ENCODE results near the gene SLC39A13. TPM values are rescaled to one million over a fixed set of nuclear protein-coding genes. Genes with fewer than 3 reads are reported as not detected.

SLC39A13 gene
- total and polyA plus RNA-seq, 2 of the 13 experiments (the other 11 are each of a cell fraction or from before 2014, with no cell fraction given), result 15.3 to 30.5 TPM

DNA sequence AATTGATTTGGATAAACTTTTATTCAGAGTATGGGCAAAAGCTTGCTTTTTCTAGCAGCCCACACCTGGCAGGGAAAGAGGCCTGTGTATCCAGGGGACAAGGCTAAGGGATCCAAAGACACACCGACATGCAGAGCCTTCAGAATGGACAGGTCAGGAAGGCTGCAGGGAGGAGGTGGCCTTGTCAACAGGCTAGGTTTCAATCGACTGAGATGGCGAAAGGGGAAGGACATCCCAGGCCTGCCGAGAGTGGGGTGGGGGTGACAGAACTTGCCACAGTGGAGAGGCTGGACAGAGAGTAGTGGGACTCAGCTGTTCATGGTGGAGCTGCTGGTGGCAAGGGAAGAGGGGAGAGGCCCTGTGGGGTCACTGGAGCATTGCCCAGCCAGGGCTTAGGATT is 5.3 kb upstream of the SLC39A13 start:
- H3K79me2 ChIP-seq (ENCODE audit: insufficient read depth, low read length), result no peaks in the 10 kb centered on the region
- H3K27ac ChIP-seq (ENCODE audit: extremely low read length, insufficient read depth, low read length), result no peak overlapping the region
- H3K27me3 ChIP-seq (ENCODE audit: control insufficient read depth in 1 of 2, insufficient read depth in 2 of 2, low read length in 2 of 2), result peaks cover 0 to 6% of the 10 kb centered on the region in 2 experiments; a peak in 1 of 5 replicates
- WGBS (ENCODE audit: low lambda C conversion rate), result 10% methylated on average over 4 of the region's 4 CpGs
- peak overlapping the region; percentile 16 for H2AFZ ChIP-seq (ENCODE audit: low read length)
- H3K4me3 ChIP-seq (replicated peaks in 1 of 3; ENCODE audit: insufficient read depth in 1 of 3, low read depth in 2 of 3, low read length in 3 of 3), result no peak overlapping the region; a peak in 1 of 6 replicates
- no peaks in the 10 kb centered on the region for H4K20me1 ChIP-seq (ENCODE audit: insufficient read depth, low read length)
- peaks cover 62% of the 10 kb centered on the region for H3K4me1 ChIP-seq (ENCODE audit: insufficient read depth, low read length)
- no TSS peak for BruUV-seq (replicated peaks)
- POLR2A ChIA-PET, result no interaction called here
- ATAC-seq, result no peak
- no peaks in the 10 kb centered on the region for H3K9me3 ChIP-seq (ENCODE audit: low read length)
- TF ChIP-seq PPARG (CRISPR knock-in tag; conservative IDR thresholded peaks at IDR 0.05) (no peak), DNMT3B (CRISPR knock-in tag; conservative IDR thresholded peaks at IDR 0.05) (no peak), ZNF317 (CRISPR knock-in tag; IDR thresholded peaks at IDR 0.05) (no peak), MED13 (CRISPR knock-in tag; IDR thresholded peaks at IDR 0.05) (no peak), ZNF737 (CRISPR knock-in tag; IDR thresholded peaks at IDR 0.05; ENCODE audit: borderline replicate concordance) (no peak), SMC3 (IDR thresholded peaks at IDR 0.05; ENCODE audit: low read length) (no peak), REXO4 (CRISPR knock-in tag; IDR thresholded peaks at IDR 0.05; ENCODE audit: borderline replicate concordance) (no peak), ZNF549 (CRISPR knock-in tag; IDR thresholded peaks at IDR 0.05) (no peak), FLYWCH1 (CRISPR knock-in tag; IDR thresholded peaks at IDR 0.05) (no peak), SP1 (IDR thresholded peaks at IDR 0.05) (no peak), SP1 (CRISPR knock-in tag; IDR thresholded peaks at IDR 0.05) (no peak), REL (CRISPR knock-in tag; conservative IDR thresholded peaks at IDR 0.05) (no peak), RFXANK (CRISPR knock-in tag; IDR thresholded peaks at IDR 0.05) (no peak), KLF13 (CRISPR knock-in tag; IDR thresholded peaks at IDR 0.05) (no peak), GPN1 (CRISPR knock-in tag; IDR thresholded peaks at IDR 0.05; ENCODE audit: borderline replicate concordance) (no peak), KAT8 (CRISPR knock-in tag; IDR thresholded peaks at IDR 0.05) (no peak), THYN1 (CRISPR knock-in tag; IDR thresholded peaks at IDR 0.05; ENCODE audit: borderline replicate concordance, low read depth) (no peak), ZNF292 (CRISPR knock-in tag; IDR thresholded peaks at IDR 0.05; ENCODE audit: borderline replicate concordance, low read depth) (no peak)
- TF ChIP-seq, protein P1, sequence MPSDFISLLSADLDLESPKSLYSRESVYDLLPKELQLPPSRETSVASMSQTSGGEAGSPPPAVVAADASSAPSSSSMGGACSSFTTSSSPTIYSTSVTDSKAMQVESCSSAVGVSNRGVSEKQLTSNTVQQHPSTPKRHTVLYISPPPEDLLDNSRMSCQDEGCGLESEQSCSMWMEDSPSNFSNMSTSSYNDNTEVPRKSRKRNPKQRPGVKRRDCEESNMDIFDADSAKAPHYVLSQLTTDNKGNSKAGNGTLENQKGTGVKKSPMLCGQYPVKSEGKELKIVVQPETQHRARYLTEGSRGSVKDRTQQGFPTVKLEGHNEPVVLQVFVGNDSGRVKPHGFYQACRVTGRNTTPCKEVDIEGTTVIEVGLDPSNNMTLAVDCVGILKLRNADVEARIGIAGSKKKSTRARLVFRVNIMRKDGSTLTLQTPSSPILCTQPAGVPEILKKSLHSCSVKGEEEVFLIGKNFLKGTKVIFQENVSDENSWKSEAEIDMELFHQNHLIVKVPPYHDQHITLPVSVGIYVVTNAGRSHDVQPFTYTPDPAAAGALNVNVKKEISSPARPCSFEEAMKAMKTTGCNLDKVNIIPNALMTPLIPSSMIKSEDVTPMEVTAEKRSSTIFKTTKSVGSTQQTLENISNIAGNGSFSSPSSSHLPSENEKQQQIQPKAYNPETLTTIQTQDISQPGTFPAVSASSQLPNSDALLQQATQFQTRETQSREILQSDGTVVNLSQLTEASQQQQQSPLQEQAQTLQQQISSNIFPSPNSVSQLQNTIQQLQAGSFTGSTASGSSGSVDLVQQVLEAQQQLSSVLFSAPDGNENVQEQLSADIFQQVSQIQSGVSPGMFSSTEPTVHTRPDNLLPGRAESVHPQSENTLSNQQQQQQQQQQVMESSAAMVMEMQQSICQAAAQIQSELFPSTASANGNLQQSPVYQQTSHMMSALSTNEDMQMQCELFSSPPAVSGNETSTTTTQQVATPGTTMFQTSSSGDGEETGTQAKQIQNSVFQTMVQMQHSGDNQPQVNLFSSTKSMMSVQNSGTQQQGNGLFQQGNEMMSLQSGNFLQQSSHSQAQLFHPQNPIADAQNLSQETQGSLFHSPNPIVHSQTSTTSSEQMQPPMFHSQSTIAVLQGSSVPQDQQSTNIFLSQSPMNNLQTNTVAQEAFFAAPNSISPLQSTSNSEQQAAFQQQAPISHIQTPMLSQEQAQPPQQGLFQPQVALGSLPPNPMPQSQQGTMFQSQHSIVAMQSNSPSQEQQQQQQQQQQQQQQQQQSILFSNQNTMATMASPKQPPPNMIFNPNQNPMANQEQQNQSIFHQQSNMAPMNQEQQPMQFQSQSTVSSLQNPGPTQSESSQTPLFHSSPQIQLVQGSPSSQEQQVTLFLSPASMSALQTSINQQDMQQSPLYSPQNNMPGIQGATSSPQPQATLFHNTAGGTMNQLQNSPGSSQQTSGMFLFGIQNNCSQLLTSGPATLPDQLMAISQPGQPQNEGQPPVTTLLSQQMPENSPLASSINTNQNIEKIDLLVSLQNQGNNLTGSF (CRISPR knock-in tag; IDR thresholded peaks at IDR 0.05), result no peak
- CTCF ChIA-PET (ENCODE audit: low intra/inter-chr PET ratio, low total read pairs), result no interaction called here
- H3K4me2 ChIP-seq (ENCODE audit: low read depth, low read length), result peak overlapping the region; percentile 39; the same call in 1 of the 2 replicates
- no peaks in the 10 kb centered on the region for H3K36me3 ChIP-seq (replicated peaks in 1 of 2; ENCODE audit: control insufficient read depth in 1 of 2, insufficient read depth in 2 of 2, low read length in 2 of 2)
- FAIRE-seq, result no peak
- no peak for DNase-seq (ENCODE audit: low spot score)
- in situ Hi-C loops (cut with HindIII; ENCODE audit: extremely low pct_ligation_motif_present, low pct_unique_long_range_greater_than_20kb) (no loop called here), intact Hi-C loops (cut with micrococcal nuclease; ENCODE audit: unreplicated experiment) (no loop called here)
- no peak overlapping the region for H3K9ac ChIP-seq (ENCODE audit: insufficient read depth, low read depth, low read length)
